Trophoblast cell (in vitro differentiated cells and primary cell): ENCODE results near the gene OPCML.
A peak's percentile ranks its signal among the peaks of the same experiment; 100 is the strongest.

ENCODE experiments used
- DNase-seq, 2 donors: peaks; one replicate each; pipeline ENCODE4 v3.0.0-alpha.2; 2016
- H2AFZ ChIP-seq: 2 replicates; pipeline ENCODE4 v1.6.1; 2013; ENCODE audit warnings: low read length, moderate library complexity, mild to moderate bottlenecking; ENCODE audit not compliant: insufficient read depth, poor library complexity
- H2AK5ac ChIP-seq: 2 replicates; pipeline ENCODE4 v1.6.1; 2013; ENCODE audit warnings: mild to moderate bottlenecking, low read length
- H2BK120ac ChIP-seq: 2 replicates; pipeline ENCODE4 v1.6.1; 2013; ENCODE audit warnings: low read length, mild to moderate bottlenecking, moderate library complexity; ENCODE audit not compliant: insufficient read depth, poor library complexity
- H2BK12ac ChIP-seq: 2 replicates; pipeline ENCODE4 v1.6.1; 2013; ENCODE audit warnings: mild to moderate bottlenecking, low read length, moderate library complexity
- H2BK5ac ChIP-seq: 2 replicates; pipeline ENCODE4 v1.6.1; 2013; ENCODE audit warnings: low read length, low read depth, moderate library complexity, mild to moderate bottlenecking; ENCODE audit not compliant: poor library complexity
- H3K14ac ChIP-seq: 2 replicates; pipeline ENCODE4 v1.6.1; 2013; ENCODE audit warnings: mild to moderate bottlenecking, low read length
- H3K18ac ChIP-seq: 2 replicates; pipeline ENCODE4 v1.6.1; 2013; ENCODE audit warnings: mild to moderate bottlenecking, low read length
- H3K23ac ChIP-seq: 2 replicates; pipeline ENCODE4 v1.6.1; 2013; ENCODE audit warnings: low read length
- H3K27ac ChIP-seq: 2 replicates; pipeline ENCODE4 v1.5.1; 2013; ENCODE audit warnings: low read depth, mild to moderate bottlenecking, inconsistent platforms, low read length, moderate library complexity
- H3K27me3 ChIP-seq: 2 replicates; pipeline ENCODE4 v1.6.1; 2013; ENCODE audit warnings: inconsistent platforms, mild to moderate bottlenecking, low read length, moderate library complexity; ENCODE audit not compliant: insufficient read depth
- H3K36me3 ChIP-seq, 2 experiments: 1 replicate in 1 of 2; 2 replicates in 1 of 2; pipeline ENCODE4 v1.6.1; 2013; ENCODE audit warnings: low read length in 2 of 2, mild to moderate bottlenecking in 2 of 2, moderate library complexity in 1 of 2; ENCODE audit not compliant: insufficient read depth in 2 of 2, control insufficient read depth in 1 of 2
- H3K4ac ChIP-seq: 2 replicates; pipeline ENCODE4 v1.6.1; 2013; ENCODE audit warnings: low read depth, mild to moderate bottlenecking, low read length, moderate library complexity
- H3K4me1 ChIP-seq, 2 experiments: 1 replicate in 1 of 2; 2 replicates in 1 of 2; pipeline ENCODE4 v1.6.1; 2013; ENCODE audit warnings: low read length in 2 of 2, mild to moderate bottlenecking in 2 of 2, moderate library complexity in 1 of 2; ENCODE audit not compliant: insufficient read depth in 2 of 2, control insufficient read depth in 1 of 2
- H3K4me2 ChIP-seq: 2 replicates; pipeline ENCODE4 v1.6.1; 2013; ENCODE audit warnings: inconsistent platforms, mild to moderate bottlenecking, low read length, moderate library complexity
- H3K4me3 ChIP-seq: 2 replicates; pipeline ENCODE4 v1.5.1; 2013; ENCODE audit warnings: mild to moderate bottlenecking, low read depth, low read length, inconsistent platforms
- H3K79me1 ChIP-seq: one replicate; pipeline ENCODE4 v1.6.1; 2013; ENCODE audit warnings: low read length
- H3K79me2 ChIP-seq: 2 replicates; pipeline ENCODE4 v1.6.1; 2013; ENCODE audit warnings: low read length, mild to moderate bottlenecking; ENCODE audit not compliant: control insufficient read depth, insufficient read depth, poor library complexity
- H3K9ac ChIP-seq: 2 replicates; pipeline ENCODE4 v1.6.1; 2013; ENCODE audit warnings: mild to moderate bottlenecking, low read length
- H3K9me3 ChIP-seq: 2 replicates; pipeline ENCODE4 v1.6.1; 2013; ENCODE audit warnings: low read depth, mild to moderate bottlenecking, control low read depth, inconsistent platforms, low read length; ENCODE audit not compliant: insufficient read depth
- H4K12ac ChIP-seq: 2 replicates; pipeline ENCODE4 v1.6.1; 2013; ENCODE audit warnings: low read depth, mild to moderate bottlenecking, low read length, moderate library complexity
- H4K8ac ChIP-seq: 2 replicates; pipeline ENCODE4 v1.6.1; 2013; ENCODE audit warnings: low read depth, mild to moderate bottlenecking, low read length, moderate library complexity
- H4K91ac ChIP-seq: one replicate; pipeline ENCODE4 v1.6.1; 2013; ENCODE audit warnings: low read depth, mild to moderate bottlenecking, low read length, moderate library complexity
- WGBS: extraction: QIAGEN DNeasy Blood & Tissue Kit; methylation state at CpG from one replicate; pipeline ENCODE4 v1.1.7; 2013; ENCODE audit warnings: missing lambda C conversion rate; ENCODE audit not compliant: insufficient read length, insufficient coverage; ENCODE audit errors: extremely low coverage; 5-methylcytosine and 5-hydroxymethylcytosine counted together

OPCML gene

GRCh38 chr11:133362916-133363315 lies 169.4 kb downstream of the OPCML start:
- Histone ChIP-seq H3K23ac (no peak overlapping the region), H3K27ac (no peak overlapping the region), H3K14ac (no peak overlapping the region), H3K79me1 (no peaks in the 10 kb centered on the region), H2BK120ac (no peak overlapping the region), H3K4me2 (no peak overlapping the region), H3K18ac (no peak overlapping the region), H2AK5ac (no peak overlapping the region), H4K91ac (no peak overlapping the region), H3K79me2 (no peaks in the 10 kb centered on the region), H2BK12ac (no peak overlapping the region), H3K4me3 (no peak overlapping the region), H4K12ac (no peak overlapping the region), H3K4ac (no peak overlapping the region), H3K9ac (no peak overlapping the region), H2AFZ (no peak overlapping the region), H3K27me3 (no peaks in the 10 kb centered on the region), H3K36me3 (no peaks in the 10 kb centered on the region), H3K9me3 (no peaks in the 10 kb centered on the region), H4K8ac (no peak overlapping the region), H3K4me1 (peaks cover 0 to 5% of the 10 kb centered on the region in 2 experiments), H2BK5ac (no peak overlapping the region)
- WGBS = no CpG with 5 or more reads among the region's 15 CpGs
- DNase-seq = peak in 1 of 2 donors; percentile 1

GRCh38 chr11:133362156-133362555 lies 170.1 kb downstream of the OPCML start:
- Histone ChIP-seq H3K4ac (no peak overlapping the region), H4K8ac (no peak overlapping the region), H3K14ac (no peak overlapping the region), H3K79me2 (no peaks in the 10 kb centered on the region), H2BK5ac (no peak overlapping the region), H3K18ac (no peak overlapping the region), H2AFZ (no peak overlapping the region), H2AK5ac (no peak overlapping the region), H4K91ac (no peak overlapping the region), H3K23ac (no peak overlapping the region), H2BK120ac (no peak overlapping the region), H4K12ac (no peak overlapping the region), H2BK12ac (no peak overlapping the region), H3K27me3 (no peaks in the 10 kb centered on the region), H3K9ac (no peak overlapping the region), H3K9me3 (no peaks in the 10 kb centered on the region), H3K4me3 (no peak overlapping the region), H3K36me3 (no peaks in the 10 kb centered on the region), H3K4me2 (no peak overlapping the region), H3K79me1 (no peaks in the 10 kb centered on the region), H3K4me1 (peaks cover 0 to 5% of the 10 kb centered on the region in 2 experiments), H3K27ac (no peak overlapping the region)
- WGBS = no CpG with 5 or more reads among the region's 15 CpGs
- DNase-seq = no peak

- Histone ChIP-seq H3K9me3 (no peaks in the 10 kb centered on the region), H3K79me2 (no peaks in the 10 kb centered on the region), H2AK5ac (no peak overlapping the region), H3K23ac (no peak overlapping the region), H4K91ac (no peak overlapping the region), H2AFZ (no peak overlapping the region), H2BK12ac (no peak overlapping the region), H2BK120ac (no peak overlapping the region), H3K27me3 (no peaks in the 10 kb centered on the region), H3K4me3 (no peak overlapping the region), H3K36me3 (no peaks in the 10 kb centered on the region), H3K9ac (no peak overlapping the region), H3K79me1 (no peaks in the 10 kb centered on the region), H2BK5ac (no peak overlapping the region), H3K14ac (no peak overlapping the region), H3K4ac (no peak overlapping the region), H3K18ac (no peak overlapping the region), H4K12ac (no peak overlapping the region), H3K27ac (no peak overlapping the region), H4K8ac (no peak overlapping the region), H3K4me1 (peaks cover 0 to 5% of the 10 kb centered on the region in 2 experiments), H3K4me2 (no peak overlapping the region)
- no CpG with 5 or more reads among the region's 21 CpGs for WGBS
- DNase-seq = no peak
Measured at GRCh38 chr11:133361689-133361994, 170.7 kb downstream of the OPCML start.

DNA sequence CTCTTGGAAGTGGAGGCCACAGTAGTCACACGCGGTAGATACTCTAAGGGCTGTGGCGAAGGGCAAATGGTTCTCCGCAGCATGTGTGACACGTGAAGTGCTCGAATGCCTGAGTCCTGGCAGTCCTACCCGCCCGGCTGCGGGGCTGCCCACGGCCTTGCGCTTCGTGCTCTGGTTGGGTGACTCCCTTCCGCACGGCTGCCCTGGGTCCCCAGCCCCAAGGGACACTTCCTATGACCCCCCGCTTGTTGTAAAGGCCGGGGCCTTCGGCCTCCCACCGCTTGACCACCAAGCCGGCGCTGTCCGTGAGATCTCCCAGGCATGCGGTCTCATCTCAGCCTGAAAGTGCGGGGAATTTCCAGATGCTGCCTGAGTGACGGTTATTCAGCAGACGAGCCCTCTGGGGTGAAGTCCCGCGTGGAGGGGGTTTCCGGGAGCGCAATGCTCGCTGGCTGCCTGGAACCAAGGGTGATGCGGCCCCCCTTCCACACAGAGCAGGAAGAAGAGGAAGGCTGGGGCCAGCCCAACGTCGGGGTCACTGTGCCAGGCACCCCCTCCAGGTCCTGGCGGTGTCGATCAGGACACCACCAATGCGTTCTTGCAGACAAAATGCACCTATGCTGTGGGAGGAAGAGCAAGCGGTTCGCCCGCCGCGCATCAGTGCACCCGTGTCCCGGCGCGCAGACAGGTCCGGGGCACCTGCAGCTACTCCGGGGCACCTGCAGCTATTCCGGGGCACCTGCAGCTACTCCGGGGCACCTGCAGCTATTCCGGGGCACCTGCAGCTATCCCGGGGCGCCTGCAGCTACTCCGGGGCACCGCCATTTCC lies 171.2 kb downstream of the OPCML start:
- Histone ChIP-seq H3K18ac (no peak overlapping the region), H3K4ac (no peak overlapping the region), H4K91ac (no peak overlapping the region), H2BK120ac (no peak overlapping the region), H3K4me3 (no peak overlapping the region), H3K4me2 (no peak overlapping the region), H3K27me3 (no peaks in the 10 kb centered on the region), H3K9ac (no peak overlapping the region), H4K12ac (no peak overlapping the region), H2AFZ (no peak overlapping the region), H3K79me1 (no peaks in the 10 kb centered on the region), H3K14ac (no peak overlapping the region), H3K27ac (no peak overlapping the region), H2AK5ac (no peak overlapping the region), H4K8ac (no peak overlapping the region), H3K23ac (no peak overlapping the region), H3K36me3 (no peaks in the 10 kb centered on the region), H3K79me2 (no peaks in the 10 kb centered on the region), H3K4me1 (peaks cover 0 to 5% of the 10 kb centered on the region in 2 experiments), H2BK5ac (no peak overlapping the region), H2BK12ac (no peak overlapping the region), H3K9me3 (no peaks in the 10 kb centered on the region)
- DNase-seq = no peak
- WGBS = no CpG with 5 or more reads among the region's 54 CpGs
